ENCODE results near the gene SNX8.

The SNX8 gene

DNA sequence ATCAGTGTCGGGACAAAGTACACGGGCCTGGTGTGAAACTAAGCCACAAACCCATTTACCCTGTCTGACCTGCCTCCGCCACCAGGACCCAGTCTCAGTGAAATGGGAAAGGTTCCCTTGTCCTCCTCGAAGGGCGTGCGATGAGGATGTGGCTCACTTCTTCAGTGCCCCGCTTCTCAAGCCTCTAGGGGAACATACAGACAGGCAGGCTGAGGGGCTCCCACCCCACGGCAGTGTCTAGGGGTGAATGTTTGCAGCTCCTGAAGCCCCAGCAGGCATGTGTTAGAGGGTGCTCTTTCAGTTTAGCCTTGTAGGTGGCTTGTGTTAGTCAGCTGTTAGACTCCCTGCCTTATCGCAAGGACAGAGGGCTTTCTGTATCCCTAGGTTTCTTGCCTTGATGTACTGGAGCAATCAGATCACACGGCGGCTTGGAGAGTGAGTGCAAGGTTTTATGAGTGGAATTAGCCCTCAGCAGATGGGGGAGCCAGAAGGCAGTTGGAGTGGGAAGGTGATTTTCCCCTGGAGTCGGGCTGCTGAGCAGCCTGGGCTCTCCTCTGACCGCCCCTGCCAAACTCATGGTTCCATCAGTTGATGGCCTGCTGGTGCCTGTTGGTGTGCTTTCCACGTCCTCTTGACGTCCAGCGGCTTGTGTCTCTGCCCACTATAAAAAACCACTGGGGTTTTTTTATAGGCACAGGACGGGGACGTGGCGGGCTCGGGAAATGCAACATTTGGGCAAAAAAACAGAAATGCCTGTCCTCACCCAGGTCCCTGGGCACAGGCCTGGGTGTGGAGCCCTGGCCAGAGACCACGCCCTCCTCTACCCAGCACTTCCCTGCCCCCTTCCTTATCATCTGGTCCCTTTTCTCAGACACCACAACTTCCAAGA, 71.5 kb downstream of the SNX8 start:
- FAIRE-seq, result no peak

DNA sequence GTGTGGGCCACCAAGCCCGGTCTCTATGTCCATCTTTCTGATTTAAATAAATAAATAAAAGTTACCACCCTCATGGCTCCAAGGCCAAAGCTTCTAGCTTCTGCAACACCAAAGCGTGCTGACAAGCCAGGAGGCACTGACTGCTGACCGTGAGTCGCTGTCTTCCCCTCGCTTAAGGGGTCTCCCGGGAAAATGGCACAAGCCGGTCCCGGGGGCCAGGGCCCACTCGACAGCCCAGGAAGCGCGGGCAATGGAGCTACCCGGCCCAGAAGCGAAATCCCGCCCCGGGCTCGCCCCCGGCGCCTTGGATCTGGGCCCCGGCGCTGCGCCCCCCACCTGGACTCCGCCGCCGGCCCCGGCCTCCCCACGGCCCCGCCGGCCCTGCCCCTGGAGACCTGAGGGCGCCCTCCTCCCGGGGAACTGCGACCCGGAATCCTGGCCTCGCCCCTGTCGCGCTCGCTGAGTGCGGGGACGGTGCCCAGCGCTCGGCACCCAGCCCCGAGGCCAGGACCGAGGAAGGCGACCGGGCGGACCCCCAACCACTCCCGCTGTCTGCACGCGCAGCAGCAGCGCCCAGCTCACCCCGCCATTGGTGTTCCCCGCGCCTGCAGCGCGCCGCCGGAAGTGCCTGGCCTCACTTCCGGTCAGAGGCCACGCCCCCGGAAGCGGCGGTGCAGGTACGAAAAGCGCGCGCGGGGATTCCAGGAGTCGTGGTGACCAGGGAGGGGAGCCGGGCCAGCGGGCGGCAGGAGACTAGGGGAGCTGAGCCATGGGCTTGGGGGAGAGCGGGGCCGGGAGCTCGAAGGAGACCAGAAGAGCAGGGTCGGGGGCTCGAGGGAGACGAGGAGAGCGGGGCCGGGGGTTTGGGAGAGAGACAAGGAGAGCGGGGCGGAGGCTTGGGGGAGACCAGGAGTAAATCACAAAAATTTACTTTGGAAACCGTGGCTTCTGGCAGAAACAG, 72.4 kb downstream of the SNX8 start, which contains the start of the genes MRM2 and NUDT1:
Gene MRM2, minus strand, starts transcription at position 626 of the 961 bp plus-strand sequence. Its CDS starts 36 bp downstream, at position 590.
Gene NUDT1, plus strand, starts transcription at position 647 of the 961 bp plus-strand sequence. CDS start 2,349 bp downstream, outside the sequence.
- no peak for FAIRE-seq

DNA sequence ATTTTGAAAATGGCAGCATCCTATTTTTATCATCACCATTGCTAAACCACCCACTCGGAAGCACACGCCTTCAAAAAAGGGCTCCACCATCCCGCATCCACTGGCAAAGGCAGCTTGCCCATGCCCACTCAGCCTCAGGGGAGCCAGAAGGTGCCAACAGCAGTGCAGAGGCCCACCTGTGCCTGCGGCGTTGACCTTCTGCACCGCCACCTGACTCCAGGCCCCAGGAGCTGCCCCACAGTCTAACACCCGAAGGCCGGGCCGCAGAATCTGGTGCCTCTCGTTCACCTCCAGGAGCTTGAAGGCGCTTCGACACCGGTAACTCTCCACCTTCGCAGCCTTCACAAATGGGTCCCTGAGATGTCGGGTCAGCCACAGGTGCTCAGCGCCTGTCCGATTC, 75.0 kb downstream of the SNX8 start:
- FAIRE-seq, result no peak

DNA sequence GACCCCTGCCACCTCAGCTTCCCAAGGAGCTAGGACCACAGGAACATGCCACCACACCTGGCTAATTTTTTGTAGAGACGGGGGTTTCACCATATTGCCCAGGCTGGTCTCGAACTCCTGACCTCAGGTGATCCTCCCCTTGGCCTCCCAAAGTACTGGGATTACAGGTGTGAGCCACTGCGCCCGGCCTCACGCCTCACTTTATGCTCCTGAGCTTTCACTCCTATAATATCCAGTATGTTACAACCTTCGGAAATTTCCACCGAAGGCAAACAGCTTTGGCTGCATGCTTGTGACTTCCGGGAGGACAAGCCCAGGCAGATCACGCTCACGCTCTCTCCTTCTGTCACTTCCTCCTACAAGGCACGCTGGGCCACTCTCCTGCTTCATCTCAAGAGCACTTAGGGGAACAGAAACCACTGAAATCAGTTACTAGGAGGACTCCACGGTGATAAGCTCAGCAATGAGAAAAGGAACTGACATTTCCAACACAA, 77.1 kb downstream of the SNX8 start:
- FAIRE-seq, result no peak

DNA sequence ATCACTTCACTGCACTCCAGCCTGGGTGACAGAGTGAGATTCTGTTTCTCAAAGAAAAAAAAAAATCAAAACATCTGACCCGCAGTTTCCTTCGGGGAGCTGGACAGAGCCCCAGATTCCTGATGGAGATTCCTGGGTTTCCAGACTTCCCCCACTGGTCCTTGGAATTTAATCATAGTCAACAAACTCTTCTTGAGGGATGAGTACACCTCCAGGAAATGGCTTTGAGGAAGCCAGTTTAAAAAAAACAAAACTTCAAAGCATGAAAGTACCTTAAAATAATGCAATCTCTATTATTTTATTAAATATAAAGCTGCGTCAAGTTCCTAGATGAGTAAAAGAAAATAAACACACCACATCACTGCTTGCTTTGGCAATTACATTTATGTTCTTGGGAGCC, 80.3 kb downstream of the SNX8 start:
- no peak for FAIRE-seq

DNA sequence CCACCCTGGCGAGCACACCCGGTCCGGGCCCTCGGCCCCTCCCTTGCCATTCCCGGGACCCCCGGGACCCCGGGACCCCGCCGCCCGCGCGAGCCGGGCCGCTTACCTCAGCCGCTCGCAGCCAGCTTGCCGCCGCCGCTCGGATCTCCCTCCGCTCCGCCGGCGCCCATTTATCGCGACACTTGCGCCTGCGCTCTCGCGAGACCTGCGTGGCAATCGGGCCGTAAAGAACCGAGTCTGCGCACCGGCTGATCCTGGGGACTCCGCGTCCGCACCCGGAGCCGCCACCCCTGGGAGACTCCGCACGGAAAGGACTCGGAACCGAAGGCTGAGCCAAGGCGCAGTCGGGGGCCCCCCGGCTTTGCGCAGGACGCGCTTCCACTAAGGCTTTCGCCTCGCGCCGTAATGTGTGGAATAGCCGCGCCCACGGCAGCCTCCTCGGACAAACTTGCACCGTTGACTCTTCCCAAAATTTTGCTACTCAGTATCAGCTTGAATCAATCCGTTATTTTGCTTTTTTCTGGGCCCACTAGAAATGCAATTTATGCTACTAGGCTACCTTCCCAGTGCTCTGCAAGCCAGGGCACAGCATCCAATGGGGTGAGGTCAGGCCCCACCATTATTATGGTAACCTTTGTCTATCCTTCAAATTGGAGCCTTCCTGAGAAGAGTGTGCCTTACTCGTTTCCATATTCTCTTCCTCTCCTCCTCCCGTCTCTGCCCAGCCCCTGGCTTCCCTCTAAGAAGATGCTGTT, 81.3 kb downstream of the SNX8 start, which contains the start of gene MAD1L1:
Gene MAD1L1, minus strand, starts transcription at position 180 of the 755 bp plus-strand sequence. CDS start 2,812 bp downstream, outside the sequence.
- no peak for FAIRE-seq

DNA sequence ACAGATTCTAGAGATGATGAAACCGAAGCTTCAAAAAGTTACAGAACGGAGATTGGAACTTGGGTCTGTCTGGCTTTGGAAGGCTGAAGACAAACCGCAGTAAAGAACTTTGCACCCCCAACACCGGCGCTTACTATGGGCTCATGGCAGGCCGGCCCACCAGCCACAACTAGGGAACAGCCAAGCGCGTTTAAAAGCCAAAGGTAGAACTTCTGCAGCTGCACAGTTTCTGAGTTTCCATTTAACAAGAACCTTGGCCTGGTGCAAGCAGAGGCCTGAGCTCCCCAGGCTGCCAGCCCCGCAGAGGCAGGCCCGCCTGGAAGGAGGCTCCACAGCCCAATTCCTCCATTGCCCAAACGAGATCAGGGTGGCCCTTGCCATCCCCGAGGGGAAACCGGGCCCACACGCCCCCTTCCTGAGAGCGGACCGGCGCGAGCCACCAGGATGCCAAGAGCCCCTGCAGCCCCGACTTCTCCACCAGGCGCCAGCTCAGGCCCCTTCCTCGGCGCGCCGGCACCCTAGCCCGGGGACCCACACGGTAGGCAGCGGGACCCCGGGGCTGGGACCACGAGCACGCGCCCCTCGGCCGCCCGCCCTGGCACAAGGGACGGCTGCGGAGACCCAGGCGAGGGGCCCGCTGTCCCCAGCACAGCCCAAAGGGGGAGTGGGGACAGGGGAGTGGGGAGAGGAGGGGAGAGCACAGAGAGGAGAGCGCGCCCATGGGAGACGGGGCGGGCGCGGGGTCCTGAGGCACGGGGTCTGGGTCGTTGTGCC, 82.1 kb downstream of the SNX8 start:
- no peak for FAIRE-seq

DNA sequence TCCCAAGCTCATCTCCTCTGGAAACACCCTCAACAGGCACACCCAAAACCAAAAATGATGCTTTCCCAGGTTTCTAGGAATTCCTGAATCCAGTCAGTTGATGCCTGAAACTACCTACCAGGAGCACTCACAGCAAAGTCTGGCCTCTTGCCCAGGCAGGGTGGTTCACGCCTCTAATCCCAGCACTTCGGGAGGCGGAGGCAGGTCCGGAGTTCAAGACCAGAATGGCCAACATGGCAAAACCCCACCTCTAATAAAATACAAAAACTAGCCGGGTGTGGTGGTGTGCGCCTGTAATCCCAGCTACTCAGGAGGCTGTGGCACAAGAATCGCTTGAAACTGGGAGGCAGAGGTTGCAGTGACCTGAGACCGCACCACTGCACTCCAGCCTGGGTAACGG, 83.4 kb downstream of the SNX8 start:
- FAIRE-seq, result no peak

DNA sequence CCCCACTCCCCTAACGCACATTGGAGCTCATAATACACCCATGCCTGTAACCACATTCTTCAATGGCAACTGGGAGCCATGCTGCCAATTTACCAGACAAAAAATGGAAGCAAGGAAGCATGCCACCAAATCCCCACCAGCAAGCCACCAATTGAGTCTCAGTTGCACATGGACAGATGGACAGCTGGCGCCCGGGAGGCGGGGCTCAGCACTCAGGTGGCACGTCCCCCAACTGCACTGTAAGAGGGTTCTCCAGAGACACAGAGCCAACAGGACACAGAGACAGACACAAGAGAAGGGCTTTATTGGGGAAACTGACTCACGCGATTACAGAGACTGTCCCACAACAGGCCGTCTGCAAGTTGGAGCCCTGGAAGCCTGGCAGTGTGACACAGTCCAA, 84.0 kb downstream of the SNX8 start:
- no peak for FAIRE-seq

DNA sequence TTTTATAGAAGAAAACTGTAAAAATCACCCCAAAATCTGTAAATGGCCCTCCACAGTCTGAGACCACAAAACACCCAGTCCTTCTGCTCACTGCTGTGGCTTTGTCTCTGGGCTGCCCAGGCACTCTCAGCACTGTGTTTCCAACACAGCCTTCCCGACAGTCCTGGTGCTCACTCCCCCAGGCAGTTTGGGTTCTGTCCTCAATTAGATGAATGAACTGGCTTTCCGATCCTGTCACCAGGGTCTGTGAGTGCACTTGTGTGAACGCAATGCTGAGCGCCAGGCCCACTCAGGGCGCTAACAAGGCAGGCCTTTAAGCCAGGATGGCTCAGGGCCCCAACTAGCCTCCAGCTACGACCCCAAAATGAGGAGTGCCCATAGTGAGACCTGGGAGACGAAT, 84.8 kb downstream of the SNX8 start:
- no peak for FAIRE-seq

DNA sequence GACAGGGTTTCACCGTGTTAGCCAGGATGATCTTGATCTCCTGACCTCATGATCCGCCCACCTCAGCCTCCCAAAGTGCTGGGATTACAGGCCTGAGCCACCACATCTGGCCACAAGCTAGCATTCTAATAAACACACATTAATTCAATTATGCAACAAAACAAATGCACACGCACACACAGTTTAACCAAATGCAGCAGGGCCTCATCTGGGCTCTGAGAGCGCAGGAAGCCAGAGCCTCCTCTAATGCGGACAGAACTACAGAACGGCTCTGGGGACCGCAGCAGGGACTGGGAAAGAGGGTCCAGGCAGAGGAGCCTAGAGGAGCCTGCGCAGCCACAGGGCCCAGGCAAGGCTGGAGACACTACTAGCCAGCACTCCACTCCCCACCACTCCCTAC, 85.3 kb downstream of the SNX8 start:
- FAIRE-seq, result no peak

DNA sequence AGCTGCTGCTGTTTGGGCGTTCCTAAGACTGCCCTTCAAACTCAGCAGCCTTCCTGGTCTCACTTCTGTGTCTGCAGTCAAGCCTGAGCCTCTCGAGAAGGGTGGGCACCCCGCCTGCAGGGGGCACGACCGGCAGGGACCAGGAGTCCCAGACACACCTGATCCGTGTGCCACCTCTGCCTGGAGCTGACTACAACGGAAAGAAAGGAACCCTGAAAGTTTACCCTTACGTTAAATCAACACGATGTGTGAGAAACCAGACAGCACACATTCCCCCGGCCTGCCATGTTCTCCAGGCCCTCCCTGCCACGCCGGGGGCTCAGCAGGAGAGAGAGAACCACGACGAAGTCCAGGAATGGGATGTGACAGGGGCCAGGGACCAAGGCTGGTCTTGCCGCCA, 86.5 kb downstream of the SNX8 start:
- no peak for FAIRE-seq

DNA sequence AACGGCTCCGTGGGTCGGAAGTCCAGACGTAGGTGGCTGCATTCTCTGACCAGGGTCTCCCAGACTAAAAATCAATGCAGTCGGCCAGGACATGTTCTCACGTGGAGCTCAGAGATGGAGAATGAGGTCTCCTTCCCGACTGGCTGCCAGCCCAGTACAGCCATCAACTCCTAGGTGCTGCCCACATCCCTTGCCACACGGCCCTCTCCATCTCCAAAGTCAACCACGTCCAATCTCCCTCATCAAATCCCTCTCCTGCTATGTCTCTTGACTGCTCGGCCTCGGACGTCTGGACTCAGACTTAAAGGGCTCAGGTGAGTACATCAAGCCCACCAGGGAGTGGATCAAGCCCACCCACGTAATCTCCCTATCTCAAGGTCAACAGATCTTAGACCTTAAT, 88.4 kb downstream of the SNX8 start:
- FAIRE-seq, result no peak

DNA sequence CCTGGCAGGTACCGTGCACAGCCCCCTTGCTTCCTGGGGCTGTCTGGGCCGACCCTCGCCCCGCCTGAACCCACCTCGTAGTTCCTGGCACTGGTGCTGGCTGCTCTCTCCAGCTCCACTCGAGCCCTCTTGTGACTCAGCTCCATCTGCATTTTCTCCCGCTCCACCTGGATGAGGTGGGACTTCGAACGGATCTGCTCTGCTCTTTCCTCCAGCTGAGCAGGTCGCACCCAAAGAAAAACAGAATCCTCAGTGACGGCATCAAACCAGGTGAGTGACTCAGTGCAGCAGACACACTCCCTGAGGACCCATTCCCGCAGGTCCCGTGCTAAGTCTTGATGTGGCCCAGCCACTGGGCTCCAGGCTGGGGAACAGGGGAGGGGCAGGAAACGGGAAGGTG, 88.9 kb downstream of the SNX8 start:
- no peak for FAIRE-seq

DNA sequence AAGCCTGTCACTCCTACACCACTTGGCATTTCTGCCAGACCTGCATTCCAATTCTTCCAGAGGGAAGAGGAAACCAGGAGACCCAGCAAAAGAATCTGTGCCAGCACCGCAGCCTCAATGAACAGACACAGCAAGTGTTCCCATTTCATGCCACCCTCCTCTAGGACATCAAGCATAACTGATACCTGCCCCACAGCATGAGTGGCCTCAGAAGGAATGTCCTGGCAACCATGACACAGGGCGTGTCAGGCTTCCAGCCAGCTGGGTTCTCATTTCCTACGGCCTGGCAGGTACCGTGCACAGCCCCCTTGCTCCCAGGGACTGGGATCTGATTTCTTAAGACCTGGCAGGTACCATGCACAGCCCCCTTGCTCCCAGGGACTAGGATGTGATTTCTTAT, 89.3 kb downstream of the SNX8 start:
- FAIRE-seq, result no peak

DNA sequence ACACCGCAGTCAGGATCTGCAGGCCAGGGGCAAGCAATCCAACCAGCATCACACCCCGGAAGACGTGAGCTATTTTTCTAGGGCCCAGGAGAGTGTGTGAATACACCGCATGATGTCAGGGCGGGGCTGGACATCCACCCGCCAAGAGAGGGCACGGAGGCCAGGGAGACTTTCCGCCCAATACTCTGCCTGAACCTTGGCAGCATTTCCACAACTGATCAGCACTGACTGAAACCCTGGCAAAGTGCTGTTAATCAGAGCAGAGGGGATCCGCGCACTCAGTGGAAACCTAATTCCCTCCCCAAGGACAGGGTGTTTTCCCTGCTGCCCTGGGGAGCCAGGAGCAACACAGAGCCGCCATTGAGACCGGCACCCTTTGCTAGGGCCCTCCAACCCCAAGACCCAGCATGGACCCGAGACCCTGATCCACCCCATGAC, 89.7 kb downstream of the SNX8 start:
- no peak for FAIRE-seq

DNA sequence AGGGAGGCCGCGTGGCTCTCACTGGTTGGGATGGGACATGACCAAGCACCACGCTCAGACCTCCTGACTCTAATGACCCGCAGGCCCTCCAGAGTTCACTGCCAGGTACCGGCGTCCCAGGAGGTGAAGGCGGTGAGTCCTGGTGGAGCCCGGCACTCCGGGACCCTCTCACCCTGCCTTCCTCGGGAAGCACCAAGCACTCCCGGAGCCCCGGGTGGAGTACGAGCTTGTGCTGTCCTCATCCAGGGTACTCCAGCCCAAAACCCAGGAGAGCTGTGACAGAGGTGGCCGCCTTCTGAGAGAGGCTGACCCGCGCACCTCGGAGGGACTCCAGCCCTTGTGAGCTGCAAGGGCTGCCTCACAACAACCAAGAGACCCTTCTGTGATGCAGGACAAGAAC, 90.9 kb downstream of the SNX8 start:
- FAIRE-seq, result no peak

DNA sequence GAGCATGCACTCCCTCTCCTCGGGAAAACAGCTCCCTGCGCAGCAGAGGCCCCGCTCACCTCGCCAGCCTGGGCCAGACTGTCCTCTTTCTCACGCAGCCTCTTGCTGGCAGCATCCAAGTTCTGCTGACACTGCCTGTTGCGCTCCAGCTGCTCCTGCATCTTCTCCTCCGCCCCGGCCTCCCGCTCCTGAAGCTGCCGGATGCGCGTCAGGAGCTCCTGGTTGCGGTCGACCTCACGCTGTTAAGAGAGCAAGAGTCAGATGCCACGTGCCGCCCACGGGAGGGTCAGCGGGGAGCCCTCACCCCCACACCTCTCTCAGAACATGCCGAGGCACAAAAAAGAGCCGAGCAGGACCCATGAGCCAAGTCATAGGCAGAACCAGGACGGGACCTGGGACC, 91.7 kb downstream of the SNX8 start:
- FAIRE-seq, result no peak

DNA sequence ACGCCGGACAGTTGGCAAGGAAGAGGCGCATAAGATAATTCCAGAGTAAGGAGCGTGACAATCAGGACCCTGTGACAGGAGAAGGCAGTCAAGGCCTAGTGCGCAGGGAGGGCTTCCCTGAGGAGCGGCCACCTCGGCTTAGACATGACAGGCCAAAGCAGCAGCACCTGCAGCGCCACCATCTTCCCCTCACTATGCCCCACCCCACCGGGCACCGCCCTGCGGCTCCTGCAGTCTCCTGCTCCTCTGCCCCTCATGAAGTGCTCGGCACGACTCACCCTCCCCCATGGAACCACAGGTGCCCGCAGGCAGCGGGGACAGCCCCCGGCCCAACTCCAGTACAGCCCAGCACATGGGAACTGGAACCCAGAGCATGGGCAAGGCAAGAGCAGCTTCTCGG, 93.3 kb downstream of the SNX8 start:
- no peak for FAIRE-seq

DNA sequence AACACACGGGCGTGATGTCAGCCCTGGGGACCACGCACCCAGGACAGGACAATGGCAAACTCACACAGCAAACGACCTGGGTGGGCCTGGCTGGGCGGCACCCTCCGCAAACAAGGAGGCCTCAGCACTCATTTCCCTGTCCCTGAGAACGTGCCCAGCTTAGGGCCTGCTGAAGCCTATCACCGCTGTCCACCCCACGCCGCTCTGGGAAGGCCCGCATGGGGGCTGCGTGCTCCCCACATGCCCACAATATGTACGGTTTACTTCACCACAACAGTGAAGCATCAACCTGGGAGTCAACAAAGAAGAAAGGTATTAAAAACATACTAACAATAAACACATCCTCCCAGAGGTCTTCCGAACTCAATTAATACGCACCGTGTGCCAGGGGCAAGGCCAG, 93.7 kb downstream of the SNX8 start:
- no peak for FAIRE-seq

DNA sequence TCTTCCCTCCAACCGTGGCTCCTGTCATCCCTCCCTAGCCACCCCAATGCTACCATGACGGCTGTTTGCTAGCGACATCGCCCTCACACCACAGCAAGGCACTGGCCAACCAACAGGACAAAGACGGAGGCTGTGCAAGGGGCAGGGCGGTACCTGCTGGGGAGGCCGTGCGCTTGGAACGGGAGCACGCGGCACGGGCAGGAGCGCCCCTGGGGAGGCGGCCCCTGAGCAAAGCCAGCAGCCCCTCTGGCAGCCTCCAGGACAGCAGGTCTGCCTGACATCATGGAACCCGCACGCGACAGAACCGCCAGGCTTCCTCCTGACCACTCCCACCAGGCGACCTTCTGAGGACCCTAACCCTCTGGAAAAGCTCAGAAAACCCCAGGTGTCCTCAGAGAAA, 94.2 kb downstream of the SNX8 start:
- no peak for FAIRE-seq

DNA sequence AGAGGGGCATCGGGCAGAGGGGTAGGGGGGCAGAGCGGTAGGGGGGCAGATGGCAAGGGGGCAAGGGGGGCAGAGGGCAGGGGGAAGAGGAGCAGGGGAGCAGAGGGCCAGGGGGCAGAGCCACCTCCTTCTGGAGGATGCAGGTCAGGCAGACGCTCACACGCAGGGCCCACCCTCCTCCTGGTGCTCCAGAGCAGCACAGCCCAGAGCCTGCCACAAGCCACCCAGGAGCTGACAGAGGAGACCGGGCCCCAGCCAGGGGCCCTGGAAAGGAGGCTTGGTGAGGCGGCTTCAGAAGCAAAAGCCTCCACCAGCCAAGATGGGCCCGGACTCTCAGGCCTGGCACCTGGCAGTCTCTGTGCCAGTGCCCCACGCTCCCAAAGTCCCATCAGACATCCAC, 94.6 kb downstream of the SNX8 start:
- FAIRE-seq, result no peak
